GM19452 (cell line): ENCODE results near the gene TPRN.

Experiments
- ATAC-seq: cut with Tn5 transposase; IDR thresholded peaks from one replicate; pipeline ENCODE4 v1.9.1; 2021; ENCODE audit not compliant: unreplicated experiment

The TPRN gene

GRCh38 chr9:137162505-137163364 lies 37.8 kb downstream of the TPRN start:
- no peak for ATAC-seq

DNA sequence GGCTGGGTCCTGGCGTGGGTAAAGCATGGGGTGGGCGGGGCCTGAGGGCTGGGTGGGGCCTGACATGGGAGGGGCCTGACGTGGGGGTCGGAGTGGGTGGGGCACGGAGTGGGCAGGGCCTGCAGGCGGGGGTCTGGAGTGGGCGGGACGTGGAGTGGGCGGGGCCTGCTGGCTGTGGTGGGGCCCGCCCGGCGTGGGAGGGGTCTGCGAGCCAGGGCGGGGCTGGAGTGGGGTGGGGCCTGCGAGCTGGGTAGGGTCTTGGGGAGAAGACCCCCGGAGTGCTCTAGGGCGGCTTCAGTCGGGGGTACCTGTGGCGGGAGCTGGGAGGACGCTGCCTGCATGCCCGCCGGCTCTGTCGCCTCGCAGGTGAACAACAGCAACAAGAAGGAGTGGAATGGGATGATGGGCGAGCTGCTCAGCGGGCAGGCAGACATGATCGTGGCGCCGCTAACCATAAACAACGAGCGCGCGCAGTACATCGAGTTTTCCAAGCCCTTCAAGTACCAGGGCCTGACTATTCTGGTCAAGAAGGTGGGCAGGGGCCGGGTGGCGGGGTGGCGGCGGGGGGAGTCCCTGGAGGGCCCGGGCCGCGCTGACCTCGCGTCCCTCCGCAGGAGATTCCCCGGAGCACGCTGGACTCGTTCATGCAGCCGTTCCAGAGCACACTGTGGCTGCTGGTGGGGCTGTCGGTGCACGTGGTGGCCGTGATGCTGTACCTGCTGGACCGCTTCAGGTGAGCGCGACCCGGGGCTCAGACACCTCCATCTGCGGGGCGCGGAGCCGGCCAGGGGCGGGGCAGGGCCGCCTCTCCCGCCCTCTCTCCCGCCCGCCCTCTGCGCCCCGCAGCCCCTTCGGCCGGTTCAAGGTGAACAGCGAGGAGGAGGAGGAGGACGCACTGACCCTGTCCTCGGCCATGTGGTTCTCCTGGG lies 38.7 kb downstream of the TPRN start:
- no peak for ATAC-seq

- ATAC-seq, result no peak
Observed at GRCh38 chr9:137160716-137161557, 39.6 kb downstream of the TPRN start.

GRCh38 chr9:137160054-137160425 lies 40.5 kb downstream of the TPRN start:
- no peak for ATAC-seq

DNA sequence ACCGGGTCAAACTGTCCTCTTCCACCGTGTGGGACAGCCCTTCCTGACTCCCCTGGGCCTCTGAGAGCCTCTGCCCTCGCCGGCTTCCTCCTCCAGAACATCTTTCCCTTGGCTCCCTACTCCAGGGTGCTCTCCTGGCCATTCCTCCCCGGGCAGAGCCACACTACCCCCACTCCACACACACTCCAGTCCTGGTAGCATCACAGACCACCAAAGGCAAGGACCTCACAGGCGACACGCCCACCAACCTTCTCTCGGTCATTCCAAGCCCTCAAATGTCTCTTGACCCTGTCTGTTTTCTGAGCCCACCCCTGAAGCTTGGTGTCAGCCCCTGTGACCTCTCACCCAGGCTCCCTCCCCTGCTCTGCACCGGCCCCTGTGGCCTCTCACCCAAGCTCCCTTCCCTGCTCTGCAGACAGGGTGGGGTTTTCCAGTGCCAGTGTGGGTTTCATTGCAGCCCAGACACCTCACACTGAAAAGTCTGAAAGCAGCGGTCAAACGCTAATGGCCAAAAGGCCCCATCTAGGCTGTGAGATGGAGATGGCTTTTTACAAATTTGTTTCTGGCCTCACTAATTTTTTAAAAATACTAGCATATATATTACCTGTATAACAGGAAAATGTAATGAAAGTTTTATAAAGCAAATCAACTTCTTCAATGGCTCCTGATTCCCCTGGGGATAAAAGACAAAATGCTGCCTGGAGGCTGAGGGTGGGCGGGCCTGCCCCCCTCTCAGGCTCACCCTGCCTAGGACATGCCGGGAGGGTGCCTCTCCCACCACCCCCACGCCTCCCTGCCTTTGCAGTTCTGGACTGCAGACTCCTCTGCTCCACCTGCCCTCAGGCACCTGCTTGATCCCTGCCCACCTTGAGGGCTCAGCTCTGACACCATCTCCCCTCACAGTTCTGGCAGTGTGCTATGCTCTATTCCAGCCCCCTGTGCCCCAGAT lies 41.2 kb downstream of the TPRN start:
- no peak for ATAC-seq

GRCh38 chr9:137158625-137159024 lies 41.9 kb downstream of the TPRN start:
- no peak for ATAC-seq

DNA sequence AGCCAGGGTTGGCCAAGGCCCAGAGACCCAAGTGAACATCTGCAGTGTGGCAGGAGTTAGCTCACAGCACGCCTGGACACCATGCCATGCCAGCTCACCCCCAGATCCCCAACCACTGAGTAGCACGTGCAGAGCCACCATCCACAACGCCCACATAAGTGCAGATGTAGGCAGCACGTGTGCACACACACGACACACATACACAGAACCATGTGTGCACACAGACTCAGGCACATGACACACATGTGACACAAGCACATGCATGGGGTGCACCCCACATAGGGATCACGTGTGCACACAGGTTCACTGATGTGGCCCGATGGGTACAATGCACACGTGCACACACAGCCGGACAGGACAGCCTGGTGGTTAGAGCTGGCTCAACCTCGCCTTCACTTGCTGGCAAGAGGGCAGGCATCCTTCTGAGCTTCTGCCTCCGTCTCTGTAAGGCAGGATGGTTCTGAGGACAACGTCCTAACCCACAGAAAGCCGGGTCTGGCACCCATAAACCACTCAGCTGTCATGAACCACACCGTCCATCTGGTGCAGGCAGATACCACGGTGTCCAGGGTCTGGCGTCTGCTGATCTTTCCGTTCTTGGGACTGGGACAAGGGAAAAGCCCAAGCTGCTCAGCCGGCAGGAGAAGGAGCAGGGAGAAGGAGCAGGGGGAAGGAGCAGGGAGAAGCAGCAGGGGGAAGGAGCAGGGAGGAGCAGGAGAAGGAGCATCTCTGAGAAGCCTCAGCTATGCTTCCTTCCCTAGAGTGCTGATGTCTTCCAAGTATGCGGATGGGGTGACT lies 42.7 kb downstream of the TPRN start:
- no peak for ATAC-seq

DNA sequence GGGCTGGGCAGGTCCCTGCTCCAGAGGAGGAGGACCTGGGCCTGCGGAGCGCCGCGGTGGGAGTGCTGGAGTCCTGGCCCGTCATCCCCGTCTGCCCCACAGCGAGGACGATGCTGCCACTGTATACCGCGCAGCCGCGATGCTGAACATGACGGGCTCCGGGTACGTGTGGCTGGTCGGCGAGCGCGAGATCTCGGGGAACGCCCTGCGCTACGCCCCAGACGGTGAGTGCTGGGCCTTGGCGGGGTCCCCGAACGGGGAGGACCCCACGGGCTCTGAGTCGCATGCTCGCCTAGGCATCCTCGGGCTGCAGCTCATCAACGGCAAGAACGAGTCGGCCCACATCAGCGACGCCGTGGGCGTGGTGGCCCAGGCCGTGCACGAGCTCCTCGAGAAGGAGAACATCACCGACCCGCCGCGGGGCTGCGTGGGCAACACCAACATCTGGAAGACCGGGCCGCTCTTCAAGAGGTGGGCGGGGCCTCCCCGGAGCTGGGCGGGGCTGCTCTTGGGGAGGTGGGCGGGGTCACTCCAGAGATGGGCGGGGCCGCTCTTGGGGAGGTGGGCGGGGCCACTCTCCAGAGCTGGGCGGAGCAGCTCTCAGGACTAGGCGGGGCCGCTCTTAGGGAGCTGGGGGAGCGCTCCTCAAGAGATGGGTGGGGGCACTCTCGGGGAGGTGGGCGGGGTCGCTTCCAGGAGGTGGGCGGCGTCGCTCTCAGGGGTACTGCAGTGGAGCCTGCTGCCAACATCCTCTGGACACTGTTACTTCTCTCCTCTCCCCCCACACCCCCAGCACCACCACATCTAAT lies 43.8 kb downstream of the TPRN start:
- ATAC-seq, result no peak

DNA sequence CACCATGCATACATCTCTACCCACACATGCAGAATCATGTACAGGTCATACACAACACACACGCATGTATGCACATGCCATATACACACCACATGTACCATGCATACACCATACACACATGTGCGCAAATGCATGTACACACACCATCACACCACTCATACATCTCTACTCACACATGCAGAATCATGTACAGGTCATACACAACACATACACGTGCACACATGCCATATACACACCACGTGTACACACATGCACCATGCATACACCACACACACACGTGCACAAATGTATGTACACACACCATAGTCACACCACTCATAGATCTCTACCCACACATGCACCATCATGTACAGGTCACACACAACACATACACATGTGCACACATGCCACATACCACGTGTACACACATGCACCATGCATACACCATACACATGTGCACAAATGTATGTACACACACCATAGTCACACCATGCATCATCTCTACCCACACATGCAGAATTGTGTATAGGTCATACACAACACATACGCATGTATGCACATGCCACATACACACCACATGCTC lies 47.6 kb downstream of the TPRN start:
- ATAC-seq, result no peak

DNA sequence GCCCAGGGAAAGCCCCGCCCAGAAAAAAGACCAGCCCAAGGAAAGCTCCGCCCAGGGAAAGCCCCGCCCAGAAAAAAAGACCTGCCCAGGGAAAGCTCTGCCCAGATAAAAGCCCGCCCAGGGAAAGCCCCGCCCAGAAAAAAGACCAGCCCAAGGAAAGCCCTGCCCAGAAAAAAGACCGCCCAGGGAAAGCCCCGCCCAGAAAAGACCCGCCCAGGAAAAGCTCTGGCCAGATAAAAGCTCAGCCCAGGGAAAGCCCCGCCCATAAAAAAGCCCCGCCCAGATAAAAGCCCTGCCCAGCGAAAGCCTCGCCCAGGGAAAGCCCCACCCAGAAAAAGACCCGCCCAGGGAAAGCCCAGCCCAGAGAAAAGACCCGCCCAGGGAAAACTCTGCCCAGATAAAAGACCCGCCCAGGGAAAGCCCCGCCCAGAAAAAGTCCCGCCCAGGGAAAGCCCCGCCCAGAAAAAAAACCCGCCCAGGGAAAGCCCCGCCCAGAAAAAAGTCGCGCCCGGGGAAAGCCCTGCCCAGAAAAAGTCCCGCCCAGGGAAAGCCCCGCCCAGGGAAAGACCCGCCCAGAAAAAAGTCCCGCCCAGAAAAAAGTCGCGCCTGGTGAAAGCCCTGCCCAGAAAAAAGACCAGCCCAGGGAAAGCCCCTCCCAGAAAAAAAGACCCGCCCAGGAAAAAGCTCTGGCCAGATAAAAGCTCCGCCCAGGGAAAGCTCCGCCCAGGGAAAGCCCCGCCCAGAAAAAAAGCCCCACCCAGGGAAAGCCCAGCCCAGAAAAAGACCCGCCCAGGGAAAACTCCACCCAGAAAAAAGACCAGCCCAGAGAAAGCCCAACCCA lies 49.7 kb downstream of the TPRN start:
- peak; percentile 48 for ATAC-seq

DNA sequence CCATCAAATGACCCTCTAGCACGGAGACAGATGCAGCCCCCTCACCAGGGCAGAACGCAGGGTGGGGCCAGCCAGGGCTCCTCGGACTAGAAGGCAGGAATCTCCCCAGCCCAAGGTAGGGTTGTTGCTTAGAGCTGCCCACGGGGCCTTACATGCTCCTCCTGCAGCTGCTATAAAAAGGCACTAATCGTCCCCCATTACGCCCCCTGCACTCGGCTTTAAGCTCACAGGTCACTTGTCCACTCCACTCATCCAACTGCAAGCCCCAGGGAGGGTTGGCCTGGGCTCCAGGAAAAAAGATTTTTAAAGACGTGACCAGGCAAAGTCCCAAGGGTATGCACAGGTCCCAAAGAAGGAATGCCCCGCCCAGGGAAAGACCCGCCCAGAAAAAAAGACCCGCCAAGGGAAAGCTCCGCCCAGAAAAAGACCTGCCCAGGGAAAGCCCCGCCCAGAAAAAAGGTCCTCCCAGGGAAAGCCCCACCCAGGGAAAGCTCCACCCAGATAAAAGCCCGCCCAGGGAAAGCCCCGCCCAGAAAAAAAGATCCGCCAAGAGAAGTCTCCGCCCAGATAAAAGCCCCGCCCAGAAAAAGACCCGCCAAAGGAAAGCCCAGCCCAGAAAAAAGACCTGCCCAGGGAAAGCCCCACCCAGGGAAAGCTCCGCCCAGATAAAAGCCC lies 50.5 kb downstream of the TPRN start:
- peak; percentile 19 for ATAC-seq

GRCh38 chr9:137149363-137149762 lies 51.2 kb downstream of the TPRN start:
- no peak for ATAC-seq

- ATAC-seq, result no peak
Observed at GRCh38 chr9:137148661-137149060, 51.9 kb downstream of the TPRN start.

- no peak for ATAC-seq
Observed at GRCh38 chr9:137148242-137148641, 52.3 kb downstream of the TPRN start.

GRCh38 chr9:137147793-137148160 lies 52.8 kb downstream of the TPRN start:
- no peak for ATAC-seq

GRCh38 chr9:137147091-137147792 lies 53.3 kb downstream of the TPRN start:
- no peak for ATAC-seq
